Brain pericyte (primary cell): ENCODE measurements around the gene APMAP.

Experiments
- DNase-seq: peaks from one replicate; pipeline ENCODE4 v3.0.0-alpha.2; 2012; ENCODE audit warnings: low read depth, low spot score

APMAP gene

GRCh38 chr20:24992487-24993205, at the start of gene APMAP:
Gene APMAP (minus strand): TSS chr20:24992751. CDS start chr20:24992688, 63 bp downstream.
- DNase-seq, result peak; percentile 68

- DNase-seq, result no peak
Measured at GRCh38 chr20:25041813-25042530, 49.4 kb upstream of the APMAP start.

- DNase-seq, result no peak
Measured at GRCh38 chr20:25040438-25040831, 47.9 kb upstream of the APMAP start.

GRCh38 chr20:25039697-25040437, 47.3 kb upstream of the APMAP start:
- DNase-seq, result no peak

GRCh38 chr20:25038591-25039015, 46.1 kb upstream of the APMAP start:
- DNase-seq, result no peak

- no peak for DNase-seq
Measured at GRCh38 chr20:25038103-25038410, 45.5 kb upstream of the APMAP start.

GRCh38 chr20:25037288-25038102, 44.9 kb upstream of the APMAP start:
- no peak for DNase-seq

- no peak for DNase-seq
Measured at GRCh38 chr20:25036331-25036936, 43.9 kb upstream of the APMAP start.

- DNase-seq, result no peak
Measured at GRCh38 chr20:25035921-25036320, 43.4 kb upstream of the APMAP start.

GRCh38 chr20:25033924-25034300, 41.4 kb upstream of the APMAP start:
- DNase-seq, result no peak

- no peak for DNase-seq
Measured at GRCh38 chr20:25033265-25033923, 40.8 kb upstream of the APMAP start.

GRCh38 chr20:25032478-25033264, 40.1 kb upstream of the APMAP start:
- no peak for DNase-seq

- DNase-seq, result no peak
Measured at GRCh38 chr20:25032065-25032477, 39.5 kb upstream of the APMAP start.

- no peak for DNase-seq
Measured at GRCh38 chr20:25031241-25031640, 38.7 kb upstream of the APMAP start.

- no peak for DNase-seq
Measured at GRCh38 chr20:25030649-25031207, 38.2 kb upstream of the APMAP start.

GRCh38 chr20:25030007-25030648, 37.6 kb upstream of the APMAP start:
- DNase-seq, result no peak

- no peak for DNase-seq
Measured at GRCh38 chr20:25025986-25026605, 33.5 kb upstream of the APMAP start.

GRCh38 chr20:25025091-25025861, 32.7 kb upstream of the APMAP start:
- no peak for DNase-seq
